ENCODE data around the gene CCL16. TPM values are rescaled to one million over a fixed set of nuclear protein-coding genes. Genes with fewer than 3 reads are reported as not detected.
A peak's percentile ranks its signal among the peaks of the same experiment; 100 is the strongest.

CCL16 gene
- total and polyA plus RNA-seq, 4 donors, result 0.20 to 0.30 (median 0.28) TPM; not detected in 1

DNA sequence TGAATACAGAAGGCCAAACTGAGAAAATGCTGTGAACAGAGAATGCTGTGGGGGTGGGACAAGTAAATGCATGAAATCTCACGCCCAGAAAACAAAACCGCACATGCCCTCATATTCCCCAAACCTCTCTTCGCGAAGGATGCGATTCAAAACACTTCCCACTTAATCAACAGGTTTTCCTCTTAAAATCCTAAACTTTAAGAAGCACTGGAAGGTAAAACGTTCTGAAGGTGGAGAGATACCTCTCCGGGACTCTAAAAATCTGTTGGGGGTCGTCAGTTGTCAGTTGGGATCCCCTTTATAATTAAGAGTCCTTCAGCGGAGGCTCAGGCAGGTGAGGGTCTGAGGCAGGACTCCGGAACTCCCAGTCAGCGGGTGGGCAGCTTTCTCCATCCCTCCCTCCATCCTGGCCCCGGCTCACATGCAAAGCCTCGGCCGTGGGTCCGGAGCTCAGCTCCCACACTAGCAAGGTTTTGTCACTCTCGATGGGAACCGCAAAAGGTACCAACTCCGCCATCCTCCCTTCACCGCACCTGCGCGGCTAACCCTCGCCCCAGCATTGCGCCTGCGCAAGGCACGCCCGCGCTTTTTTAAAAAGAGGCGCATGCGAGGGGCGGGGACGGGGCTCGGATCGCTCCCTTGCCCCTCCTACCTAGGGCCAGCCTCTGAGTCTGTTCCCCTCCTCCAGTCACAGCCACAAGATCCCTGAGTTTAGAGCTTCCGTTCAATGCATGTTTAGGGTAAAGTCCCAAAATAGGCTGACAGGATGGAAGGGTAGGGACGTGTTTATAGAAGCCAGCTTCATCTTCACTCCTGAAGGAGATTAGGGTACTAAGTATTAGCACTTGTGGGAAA is 50.9 kb downstream of the CCL16 start, which contains the start of gene RDM1:
Gene RDM1 (minus strand): TSS at position 563 of the 855 bp plus-strand sequence. CDS start 46 bp downstream, at position 517.
- WGBS (ENCODE audit: insufficient coverage), result 1% methylated on average over 27 of the region's 35 CpGs
- no peaks in the 10 kb centered on the region for H3K27me3 ChIP-seq (ENCODE audit: control insufficient read depth, insufficient read depth, low read length)
- DNase-seq (ENCODE audit: low read depth in 4 of 6, low spot score in 6 of 6), result peak in 5 of 6 donors; percentile 38 to 90 (median 64)
- peak within 1 kb of the TSS; percentile 68 for H3K4me3 ChIP-seq (ENCODE audit: low read depth, low read length)
- peaks cover 19% of the 10 kb centered on the region for H3K4me1 ChIP-seq (ENCODE audit: control insufficient read depth, insufficient read depth, low read length)
- H3K36me3 ChIP-seq (ENCODE audit: control insufficient read depth, insufficient read depth, low read length), result no peaks in the 10 kb centered on the region
- no peaks in the 10 kb centered on the region for H3K9me3 ChIP-seq (ENCODE audit: control insufficient read depth, insufficient read depth, low read length)
- H3K27ac ChIP-seq (ENCODE audit: low read depth, low read length), result no peak within 1 kb of the TSS

DNA sequence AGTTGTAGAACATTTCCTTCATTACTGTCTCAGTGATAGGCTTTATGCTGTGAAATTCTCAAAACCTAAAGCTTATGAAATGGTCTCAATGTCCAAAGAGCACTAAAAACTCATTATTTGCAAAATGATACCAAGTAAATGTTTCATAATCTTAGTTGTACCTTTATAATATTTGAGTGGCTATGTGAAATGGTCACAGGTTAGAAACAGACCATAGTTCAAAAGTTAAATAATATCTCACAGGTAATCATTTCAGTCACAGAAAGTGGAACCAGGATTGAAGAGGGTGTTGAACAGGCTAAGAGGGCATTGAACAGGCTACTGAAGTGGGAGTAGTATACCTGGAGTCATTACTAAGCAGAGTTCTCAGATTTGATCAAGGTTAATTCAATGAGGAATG is 53.6 kb downstream of the CCL16 start:
- Histone ChIP-seq H3K27ac (ENCODE audit: low read depth, low read length) (no peak overlapping the region), H3K4me1 (ENCODE audit: control insufficient read depth, insufficient read depth, low read length) (peaks cover 19% of the 10 kb centered on the region), H3K9me3 (ENCODE audit: control insufficient read depth, insufficient read depth, low read length) (no peaks in the 10 kb centered on the region), H3K36me3 (ENCODE audit: control insufficient read depth, insufficient read depth, low read length) (no peaks in the 10 kb centered on the region), H3K27me3 (ENCODE audit: control insufficient read depth, insufficient read depth, low read length) (no peaks in the 10 kb centered on the region), H3K4me3 (ENCODE audit: low read depth, low read length) (no peak overlapping the region)
- no peak for DNase-seq (ENCODE audit: low read depth in 4 of 6, low spot score in 6 of 6)

Other genes starting within 250 kb of the CCL16 start
- gene RASL10B, start 249.9 kb downstream of the CCL16 start, total RNA-seq, result 10 to 100 TPM in 1 of 2 donors, 1 to 10 TPM in 1; 8.2 to 11.0 TPM
- gene RASL10B, start 249.9 kb downstream of the CCL16 start, polyA plus RNA-seq (ENCODE audit: insufficient read length in 2 of 2), result 10 to 100 TPM; 45.4 to 49.2 TPM
- gene GAS2L2, start 228.3 kb downstream of the CCL16 start, total RNA-seq, result 1 to 10 TPM in 1 of 2 donors, under 1 TPM in 1; 0.69 to 3.4 TPM
- gene GAS2L2, start 228.3 kb downstream of the CCL16 start, polyA plus RNA-seq (ENCODE audit: insufficient read length in 2 of 2), result 1 to 10 TPM; 3.0 to 3.6 TPM
- gene C17orf50, start 220.6 kb downstream of the CCL16 start, total RNA-seq, result not detected
- 1 to 10 TPM in 1 of 2 donors, under 1 TPM in 1; 0.68 to 1.6 TPM for gene C17orf50, start 220.6 kb downstream of the CCL16 start, polyA plus RNA-seq (ENCODE audit: insufficient read length in 2 of 2)
- 10 to 100 TPM; 12.8 to 18.5 TPM for gene MMP28, start 185.9 kb downstream of the CCL16 start, total RNA-seq
- 10 to 100 TPM; 34.9 to 39.8 TPM for gene MMP28, start 185.9 kb downstream of the CCL16 start, polyA plus RNA-seq (ENCODE audit: insufficient read length in 2 of 2)
- 10 to 100 TPM; 54.2 to 95.9 TPM for gene TAF15, start 172.0 kb downstream of the CCL16 start, total RNA-seq
- gene TAF15, start 172.0 kb downstream of the CCL16 start, polyA plus RNA-seq (ENCODE audit: insufficient read length in 2 of 2), result 100 to 1,000 TPM; 203 to 217 TPM
- not detected for gene HEATR9, start 112.6 kb downstream of the CCL16 start, total RNA-seq
- under 1 TPM in 1 of 2 donors, not detected in 1; 0.44 TPM for gene HEATR9, start 112.6 kb downstream of the CCL16 start, polyA plus RNA-seq (ENCODE audit: insufficient read length in 2 of 2)
- gene CCL5, start 101.1 kb downstream of the CCL16 start, total RNA-seq, result under 1 TPM; 0.59 to 0.83 TPM
- under 1 TPM; 0.60 to 0.96 TPM for gene CCL5, start 101.1 kb downstream of the CCL16 start, polyA plus RNA-seq (ENCODE audit: insufficient read length in 2 of 2)
- gene RDM1, start 50.7 kb downstream of the CCL16 start, total RNA-seq, result 1 to 10 TPM; 1.4 TPM
- 1 to 10 TPM; 2.4 to 2.5 TPM for gene RDM1, start 50.7 kb downstream of the CCL16 start, polyA plus RNA-seq (ENCODE audit: insufficient read length in 2 of 2)
- gene LYZL6, start 37.8 kb downstream of the CCL16 start, total RNA-seq, result not detected
- gene LYZL6, start 37.8 kb downstream of the CCL16 start, polyA plus RNA-seq (ENCODE audit: insufficient read length in 2 of 2), result not detected
- 10 to 100 TPM in 1 of 2 donors, 1 to 10 TPM in 1; 1.7 to 42.0 TPM for gene CCL14, start 5.2 kb upstream of the CCL16 start, total RNA-seq
- 1 to 10 TPM; 4.1 to 8.9 TPM for gene CCL14, start 5.2 kb upstream of the CCL16 start, polyA plus RNA-seq (ENCODE audit: insufficient read length in 2 of 2)
- not detected for gene CCL15, start 20.1 kb upstream of the CCL16 start, total RNA-seq
- gene CCL15, start 20.1 kb upstream of the CCL16 start, polyA plus RNA-seq (ENCODE audit: insufficient read length in 2 of 2), result under 1 TPM in 1 of 2 donors, not detected in 1; 0.23 TPM
- under 1 TPM in 1 of 2 donors, not detected in 1; 0.28 TPM for gene CCL23, start 36.5 kb upstream of the CCL16 start, total RNA-seq
- not detected for gene CCL23, start 36.5 kb upstream of the CCL16 start, polyA plus RNA-seq (ENCODE audit: insufficient read length in 2 of 2)
- gene CCL18, start 82.8 kb upstream of the CCL16 start, total RNA-seq, result not detected
- not detected for gene CCL18, start 82.8 kb upstream of the CCL16 start, polyA plus RNA-seq (ENCODE audit: insufficient read length in 2 of 2)
- gene CCL3, start 108.6 kb upstream of the CCL16 start, total RNA-seq, result 10 to 100 TPM in 1 of 2 donors, 1 to 10 TPM in 1; 6.0 to 21.8 TPM
- 10 to 100 TPM in 1 of 2 donors, 1 to 10 TPM in 1; 5.8 to 16.0 TPM for gene CCL3, start 108.6 kb upstream of the CCL16 start, polyA plus RNA-seq (ENCODE audit: insufficient read length in 2 of 2)
- 10 to 100 TPM in 1 of 2 donors, 1 to 10 TPM in 1; 4.8 to 10.2 TPM for gene CCL4, start 122.3 kb upstream of the CCL16 start, total RNA-seq
- 1 to 10 TPM; 2.7 to 8.4 TPM for gene CCL4, start 122.3 kb upstream of the CCL16 start, polyA plus RNA-seq (ENCODE audit: insufficient read length in 2 of 2)
- 1 to 10 TPM; 1.2 to 4.0 TPM for gene TBC1D3B, start 195.1 kb upstream of the CCL16 start, total RNA-seq
- 10 to 100 TPM; 14.2 to 32.5 TPM for gene TBC1D3B, start 195.1 kb upstream of the CCL16 start, polyA plus RNA-seq (ENCODE audit: insufficient read length in 2 of 2)
- 1 to 10 TPM; 2.8 to 6.3 TPM for gene CCL3L1, start 215.3 kb upstream of the CCL16 start, total RNA-seq
- gene CCL3L1, start 215.3 kb upstream of the CCL16 start, polyA plus RNA-seq (ENCODE audit: insufficient read length in 2 of 2), result 1 to 10 TPM; 2.7 to 8.0 TPM
- 10 to 100 TPM in 1 of 2 donors, 1 to 10 TPM in 1; 3.1 to 10.4 TPM for gene CCL4L2, start 229.6 kb upstream of the CCL16 start, total RNA-seq
- 1 to 10 TPM; 2.1 to 6.6 TPM for gene CCL4L2, start 229.6 kb upstream of the CCL16 start, polyA plus RNA-seq (ENCODE audit: insufficient read length in 2 of 2)